ENCODE results near the gene ITGB5. TPM values are rescaled to one million over a fixed set of nuclear protein-coding genes. Genes with fewer than 3 reads are reported as not detected.

The ITGB5 gene
- total RNA-seq, 1 donor from 2014 or later, result 95.1 TPM

GRCh38 chr3:124878561-124879336, 8.4 kb downstream of the ITGB5 start:
- peak overlapping the region; percentile 68 for H3K27ac ChIP-seq
- peaks cover 36% of the 10 kb centered on the region for H3K4me1 ChIP-seq
- no peak for TF ChIP-seq CTCF (IDR thresholded peaks at IDR 0.05)
- no peak overlapping the region for H3K4me3 ChIP-seq
- DNase-seq, result no peak
- intact Hi-C loops (cut with DNase I), result no loop called here
- no peaks in the 10 kb centered on the region for H3K36me3 ChIP-seq
- no peaks in the 10 kb centered on the region for H3K27me3 ChIP-seq
- no peaks in the 10 kb centered on the region for H3K9me3 ChIP-seq
- peak; percentile 80 for ATAC-seq

DNA sequence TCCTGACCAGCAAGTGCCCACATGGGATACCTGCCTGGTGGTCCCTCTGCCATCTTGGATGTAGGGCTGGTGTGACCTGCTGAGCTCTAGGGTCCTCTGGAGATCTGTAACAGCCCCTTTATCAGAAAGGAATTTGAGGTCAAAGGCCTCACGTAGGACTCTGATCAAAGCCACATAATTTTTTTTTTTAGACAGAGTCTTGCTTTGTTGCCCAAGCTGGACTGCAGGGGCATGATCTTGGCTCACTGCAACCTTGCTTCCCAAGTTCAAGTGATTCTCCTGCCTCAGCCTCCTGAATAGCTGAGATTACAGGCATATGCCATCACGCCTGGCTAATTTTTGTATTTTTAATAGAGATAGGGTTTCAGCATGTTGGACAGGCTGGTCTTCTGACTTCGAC, 9.5 kb downstream of the ITGB5 start:
- intact Hi-C loops (cut with DNase I), result no loop called here
- peak overlapping the region; percentile 8 for H3K27ac ChIP-seq
- DNase-seq (no peak), ATAC-seq (no peak)
- TF ChIP-seq CTCF (IDR thresholded peaks at IDR 0.05), result no peak
- no peaks in the 10 kb centered on the region for H3K9me3 ChIP-seq
- H3K4me1 ChIP-seq, result peaks cover 36% of the 10 kb centered on the region
- no peak overlapping the region for H3K4me3 ChIP-seq
- H3K36me3 ChIP-seq, result peaks cover under 1% of the 10 kb centered on the region
- no peaks in the 10 kb centered on the region for H3K27me3 ChIP-seq

- DNase-seq (no peak), ATAC-seq (peak; percentile 40)
- Histone ChIP-seq H3K27me3 (no peaks in the 10 kb centered on the region), H3K36me3 (peaks cover 9% of the 10 kb centered on the region), H3K4me3 (no peak overlapping the region), H3K27ac (peak overlapping the region; percentile 26), H3K4me1 (peaks cover 36% of the 10 kb centered on the region), H3K9me3 (no peaks in the 10 kb centered on the region)
- TF ChIP-seq CTCF (IDR thresholded peaks at IDR 0.05), result no peak
- intact Hi-C loops (cut with DNase I), result no loop called here
Observed at GRCh38 chr3:124876401-124876878, 10.7 kb downstream of the ITGB5 start.

GRCh38 chr3:124873226-124873625, 13.9 kb downstream of the ITGB5 start:
- intact Hi-C loops (cut with DNase I), result no loop called here
- DNase-seq, result no peak
- TF ChIP-seq CTCF (IDR thresholded peaks at IDR 0.05), result no peak
- H3K27me3 ChIP-seq, result no peaks in the 10 kb centered on the region
- H3K9me3 ChIP-seq, result no peaks in the 10 kb centered on the region
- H3K36me3 ChIP-seq, result peaks cover 9% of the 10 kb centered on the region
- H3K27ac ChIP-seq, result no peak overlapping the region
- H3K4me1 ChIP-seq, result peaks cover 18% of the 10 kb centered on the region
- H3K4me3 ChIP-seq, result no peak overlapping the region
- no peak for ATAC-seq

DNA sequence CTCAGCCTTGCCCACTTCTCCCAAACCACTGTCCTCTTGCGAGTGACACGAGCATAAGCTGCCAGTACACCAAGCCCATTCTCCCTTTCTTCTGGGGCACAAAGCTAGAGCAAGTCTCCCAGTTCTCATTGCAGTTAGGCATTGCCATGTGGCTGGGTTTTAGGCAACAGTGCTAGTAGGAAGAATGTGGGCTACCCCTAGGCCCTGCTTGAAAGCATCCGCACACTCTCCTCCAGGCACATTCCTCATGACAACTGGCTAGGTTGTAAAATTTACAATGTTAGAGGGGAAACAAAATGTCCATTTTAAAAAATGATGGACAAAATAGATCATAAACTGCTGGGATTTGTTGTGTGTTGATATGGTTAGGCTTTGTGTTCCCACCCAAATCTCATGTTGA, 19.7 kb downstream of the ITGB5 start:
- intact Hi-C loops (cut with DNase I), result no loop called here
- Histone ChIP-seq H3K36me3 (peaks cover 7% of the 10 kb centered on the region), H3K27me3 (no peaks in the 10 kb centered on the region), H3K9me3 (no peaks in the 10 kb centered on the region), H3K4me1 (no peaks in the 10 kb centered on the region), H3K27ac (no peak overlapping the region), H3K4me3 (no peak overlapping the region)
- ATAC-seq (no peak), DNase-seq (no peak)
- TF ChIP-seq CTCF (IDR thresholded peaks at IDR 0.05), result no peak
